ENCODE results near the gene PARL.

Gene PARL

DNA sequence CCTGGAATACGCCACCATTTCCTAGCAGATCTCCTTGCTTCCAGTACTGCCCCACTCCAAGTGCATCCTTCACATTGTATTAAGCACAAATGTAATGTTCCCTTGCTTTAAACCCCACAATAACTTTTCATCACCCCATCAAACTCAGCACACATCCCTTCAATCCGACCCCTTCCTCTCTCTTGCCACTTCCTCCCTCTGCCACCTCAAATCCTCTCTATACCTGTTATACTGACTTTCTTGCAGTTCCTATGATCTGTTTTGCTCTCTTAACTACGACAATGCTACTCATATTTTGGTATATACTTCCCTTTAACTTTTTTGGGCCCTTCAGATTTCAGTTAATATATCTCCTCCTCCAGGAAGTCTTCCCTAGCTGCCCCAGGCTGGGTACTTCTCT is 14.1 kb downstream of the PARL start:
- in situ Hi-C loops (cut with MboI; ENCODE audit: low sequenced_read_pairs) = no loop called here
- no peaks in the 10 kb centered on the region for H3K27me3 ChIP-seq (ENCODE audit: low read depth)
- H3K4me3 ChIP-seq = no peak overlapping the region
- DNase-seq (ENCODE audit: low spot score in 2 of 2) = no peak
- no peaks in the 10 kb centered on the region; the same call in 1 of the 2 replicates for H3K4me1 ChIP-seq
- no peaks in the 10 kb centered on the region for H3K9me3 ChIP-seq
- peaks cover 18% of the 10 kb centered on the region for H3K36me3 ChIP-seq (replicated peaks)

DNA sequence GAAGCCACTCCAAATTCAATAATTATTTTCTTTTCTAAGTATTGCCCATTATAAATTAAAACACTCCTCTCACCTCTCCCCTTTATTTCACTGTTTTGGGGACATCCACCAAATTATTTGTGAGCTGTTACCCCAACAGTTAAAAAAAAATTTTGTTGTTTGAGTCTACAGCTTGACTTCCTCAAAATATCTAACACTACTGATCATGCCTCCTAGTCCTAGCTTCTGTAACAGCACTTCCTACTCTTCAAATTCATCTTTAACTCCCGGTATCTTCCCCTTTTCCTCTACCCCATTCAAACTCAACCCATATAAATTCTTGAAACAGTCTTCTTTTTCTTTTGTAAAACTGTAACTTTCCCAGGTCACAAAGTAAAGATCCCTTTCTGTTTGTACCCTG is 15.9 kb downstream of the PARL start:
- Histone ChIP-seq H3K4me3 (no peak overlapping the region), H3K4me1 (no peaks in the 10 kb centered on the region; the same call in 1 of the 2 replicates), H3K27me3 (ENCODE audit: low read depth) (no peaks in the 10 kb centered on the region), H3K9me3 (no peaks in the 10 kb centered on the region), H3K36me3 (replicated peaks) (peaks cover 29% of the 10 kb centered on the region)
- in situ Hi-C loops (cut with MboI; ENCODE audit: low sequenced_read_pairs) = no loop called here
- no peak for DNase-seq (ENCODE audit: low spot score in 2 of 2)

DNA sequence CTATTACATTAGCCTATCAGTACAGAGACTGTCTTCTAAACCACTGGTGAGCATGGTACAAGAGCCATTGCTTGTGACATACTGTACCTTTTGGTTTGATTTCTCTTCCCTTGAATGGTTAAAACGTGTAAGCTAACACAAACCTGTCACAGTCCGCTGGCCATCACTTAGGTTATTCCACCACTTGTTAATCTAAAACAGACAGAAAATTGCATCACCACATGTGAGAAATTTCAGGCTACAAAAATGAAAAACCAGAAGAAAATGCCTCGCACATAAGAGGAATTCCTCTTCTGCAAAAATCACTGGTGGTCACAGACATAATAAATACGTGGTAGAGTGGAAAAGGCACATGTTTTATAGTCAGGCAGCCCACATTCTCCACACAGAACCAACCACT is 22.1 kb downstream of the PARL start:
- in situ Hi-C loops (cut with MboI; ENCODE audit: low sequenced_read_pairs) = no loop called here
- DNase-seq (ENCODE audit: low spot score in 2 of 2) = no peak
- H3K36me3 ChIP-seq (replicated peaks) = peaks cover 56% of the 10 kb centered on the region

DNA sequence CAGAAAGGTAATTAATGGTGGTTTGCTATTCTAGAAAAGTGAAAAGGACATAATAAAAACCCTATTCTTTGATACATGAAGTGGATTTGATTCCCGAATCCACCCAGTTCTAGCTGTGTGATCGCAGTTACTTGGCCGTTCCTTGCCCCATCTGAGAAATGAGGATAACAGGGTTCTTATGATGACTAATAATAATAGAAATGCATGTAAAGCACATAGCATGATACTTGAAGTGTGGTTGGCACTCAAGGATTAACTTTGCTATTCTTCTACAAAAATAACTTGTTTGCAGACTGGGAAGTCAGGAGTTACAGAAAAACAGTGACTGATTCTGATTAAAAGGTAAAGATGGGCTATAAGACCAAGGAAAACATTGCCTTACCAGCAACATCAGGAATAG is 26.8 kb downstream of the PARL start:
- H3K4me3 ChIP-seq = no peak overlapping the region
- H3K9me3 ChIP-seq = no peaks in the 10 kb centered on the region
- H3K27me3 ChIP-seq (ENCODE audit: low read depth) = no peaks in the 10 kb centered on the region
- H3K36me3 ChIP-seq (replicated peaks) = peaks cover 40% of the 10 kb centered on the region
- in situ Hi-C loops (cut with MboI; ENCODE audit: low sequenced_read_pairs) = no loop called here
- DNase-seq (ENCODE audit: low spot score in 2 of 2) = no peak
- H3K4me1 ChIP-seq = no peaks in the 10 kb centered on the region

More for the DNA sequence above, 22.1 kb downstream of the PARL start:
- Histone ChIP-seq H3K9me3 (no peaks in the 10 kb centered on the region), H3K4me1 (no peaks in the 10 kb centered on the region; the same call in 1 of the 2 replicates), H3K27me3 (ENCODE audit: low read depth) (no peaks in the 10 kb centered on the region), H3K4me3 (no peak overlapping the region)

DNA sequence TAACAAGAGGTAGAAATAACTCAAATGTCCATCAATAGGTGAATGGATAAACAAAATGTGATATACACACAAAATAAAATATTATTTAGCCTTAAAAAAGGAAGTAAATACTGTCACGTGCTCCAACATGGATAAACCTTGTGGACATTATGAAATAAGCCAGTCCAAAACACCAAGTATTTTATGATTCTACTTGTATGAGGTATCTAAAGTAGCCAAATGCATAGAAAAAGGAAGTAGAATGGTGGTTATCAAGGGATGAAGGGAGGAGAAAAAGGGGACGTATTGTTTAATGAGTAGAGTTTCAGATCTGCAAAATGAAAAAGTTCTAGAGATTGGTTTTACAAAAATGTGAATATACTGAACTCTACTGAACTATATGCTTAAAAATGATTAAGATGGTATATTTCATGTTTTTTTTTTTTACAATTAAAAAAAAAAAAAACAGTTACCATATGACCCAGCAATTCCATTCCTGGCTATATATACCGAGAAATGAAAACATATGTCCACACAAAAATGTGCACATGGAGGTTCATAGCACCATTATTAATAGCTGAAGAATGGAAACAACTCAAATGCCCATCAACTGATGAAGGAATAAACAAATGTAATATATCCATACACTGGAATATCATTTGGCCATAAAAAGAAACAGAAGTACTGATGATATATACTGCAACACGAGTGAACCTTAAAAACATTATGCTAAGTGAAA is 30.2 kb downstream of the PARL start:
- H3K4me1 ChIP-seq = no peaks in the 10 kb centered on the region
- H3K9me3 ChIP-seq = no peaks in the 10 kb centered on the region
- no peaks in the 10 kb centered on the region for H3K27me3 ChIP-seq (ENCODE audit: low read depth)
- no peak for DNase-seq (ENCODE audit: low spot score in 2 of 2)
- peaks cover 42% of the 10 kb centered on the region for H3K36me3 ChIP-seq (replicated peaks)
- in situ Hi-C loops (cut with MboI; ENCODE audit: low sequenced_read_pairs) = no loop called here
- H3K4me3 ChIP-seq = no peak overlapping the region

DNA sequence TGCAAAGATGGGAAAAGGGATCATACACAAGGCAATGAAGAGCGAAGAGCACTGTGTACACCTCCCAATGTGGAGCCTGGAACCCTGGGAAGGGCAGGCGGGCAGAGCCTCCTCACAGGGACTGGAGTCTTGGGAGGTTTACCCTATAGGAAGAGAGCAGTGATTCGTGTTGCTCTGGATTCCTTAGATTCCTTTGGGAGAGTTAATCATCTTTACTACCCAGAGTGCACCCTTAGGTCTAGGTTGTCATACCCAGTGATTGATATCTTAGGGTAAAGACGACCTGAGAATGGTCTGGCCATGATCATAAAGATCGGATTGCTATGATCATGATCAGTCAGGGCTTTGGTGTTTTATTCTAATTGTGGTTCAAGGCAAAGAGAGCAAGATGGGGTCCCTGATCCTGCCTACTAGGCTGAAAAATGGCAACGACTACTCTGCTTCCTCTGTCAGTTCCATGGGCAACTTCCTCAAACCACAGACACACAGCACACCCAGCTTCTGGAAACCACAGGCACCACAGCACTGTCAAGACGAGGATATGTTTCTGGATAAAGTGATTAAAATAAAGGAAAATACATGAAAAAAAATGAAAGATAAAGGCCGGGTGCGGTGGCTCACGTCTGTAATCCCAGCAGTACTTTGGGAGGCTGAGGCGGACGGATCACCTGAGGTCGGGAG is 38.9 kb downstream of the PARL start:
- in situ Hi-C loops (cut with MboI; ENCODE audit: low sequenced_read_pairs) = no loop called here
- Histone ChIP-seq H3K27me3 (ENCODE audit: low read depth) (no peaks in the 10 kb centered on the region), H3K4me1 (no peaks in the 10 kb centered on the region), H3K9me3 (no peaks in the 10 kb centered on the region), H3K4me3 (no peak overlapping the region), H3K36me3 (replicated peaks) (peaks cover 66% of the 10 kb centered on the region)
- DNase-seq (ENCODE audit: low spot score in 2 of 2) = no peak

DNA sequence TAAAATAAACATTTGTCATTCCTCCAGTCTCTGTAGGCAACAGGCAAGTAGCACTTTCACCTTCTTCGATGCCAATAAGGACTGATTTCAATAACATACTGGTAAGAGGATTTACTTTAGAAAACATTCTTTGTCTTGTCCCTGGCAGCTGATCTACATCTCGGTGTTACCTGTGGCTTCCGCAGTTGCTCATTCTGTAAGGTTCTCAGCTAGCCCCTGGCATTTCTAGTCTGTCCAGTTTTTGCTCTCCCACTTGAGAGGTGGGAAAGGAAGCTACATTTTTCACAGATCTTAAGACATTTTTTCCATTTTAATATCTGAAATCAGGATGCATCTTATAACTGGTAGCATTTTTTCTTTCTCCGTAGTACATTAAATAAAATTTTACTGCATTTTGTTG is 39.6 kb downstream of the PARL start:
- no peaks in the 10 kb centered on the region for H3K27me3 ChIP-seq (ENCODE audit: low read depth)

DNA sequence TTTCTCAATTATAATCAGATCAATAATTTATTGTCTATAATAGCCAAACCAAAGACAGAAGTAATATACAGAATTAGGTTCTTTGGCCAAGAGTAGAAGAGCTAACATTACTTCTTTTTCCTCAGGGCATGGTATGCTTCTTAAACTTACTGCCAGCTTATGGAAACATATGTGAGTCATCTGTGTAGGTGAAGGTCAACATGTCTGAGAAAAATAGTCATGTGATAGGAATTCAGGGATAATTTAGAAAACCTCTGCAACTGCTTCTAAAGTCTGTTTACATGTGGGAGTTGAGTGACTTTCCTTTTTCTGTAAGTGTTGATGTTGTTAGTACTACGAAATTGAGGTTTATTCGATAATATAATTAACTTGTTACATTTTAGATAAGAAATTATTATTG is 40.1 kb downstream of the PARL start:
- H3K27me3 ChIP-seq (ENCODE audit: low read depth) = no peaks in the 10 kb centered on the region
- DNase-seq (ENCODE audit: low spot score in 2 of 2) = no peak
- no peaks in the 10 kb centered on the region for H3K4me1 ChIP-seq
- H3K36me3 ChIP-seq (replicated peaks) = peaks cover 62% of the 10 kb centered on the region
- in situ Hi-C loops (cut with MboI; ENCODE audit: low sequenced_read_pairs) = no loop called here
- H3K9me3 ChIP-seq = no peaks in the 10 kb centered on the region
- no peak overlapping the region for H3K4me3 ChIP-seq

More for the DNA sequence above, 39.6 kb downstream of the PARL start:
- Histone ChIP-seq H3K4me3 (no peak overlapping the region), H3K9me3 (no peaks in the 10 kb centered on the region), H3K4me1 (no peaks in the 10 kb centered on the region), H3K36me3 (replicated peaks) (peaks cover 62% of the 10 kb centered on the region)
- in situ Hi-C loops (cut with MboI; ENCODE audit: low sequenced_read_pairs) = no loop called here
- DNase-seq (ENCODE audit: low spot score in 2 of 2) = no peak

DNA sequence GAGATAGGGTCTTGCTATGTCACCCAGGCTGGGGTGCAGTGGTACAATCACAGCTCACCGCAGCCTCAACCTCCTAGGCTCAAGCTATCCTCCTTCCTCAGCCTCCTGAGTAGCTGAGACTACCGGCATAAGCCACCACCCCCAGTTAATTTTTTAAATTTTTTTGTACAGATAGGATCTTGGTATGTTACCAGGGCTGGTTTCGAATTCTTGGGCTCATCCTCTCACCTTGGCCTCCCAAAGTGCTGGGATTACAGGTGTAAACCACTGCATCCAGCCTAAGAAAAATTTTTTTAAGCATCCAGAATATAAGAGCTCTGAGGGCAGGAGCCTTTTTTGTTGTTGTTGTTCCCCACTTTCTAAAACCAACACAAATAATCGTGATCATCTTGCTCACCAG is 44.9 kb downstream of the PARL start:
- peaks cover 51% of the 10 kb centered on the region for H3K36me3 ChIP-seq (replicated peaks)
- in situ Hi-C loops (cut with MboI; ENCODE audit: low sequenced_read_pairs) = no loop called here
- H3K4me1 ChIP-seq = no peaks in the 10 kb centered on the region
- H3K27me3 ChIP-seq (ENCODE audit: low read depth) = no peaks in the 10 kb centered on the region
- no peak for DNase-seq (ENCODE audit: low spot score in 2 of 2)
- no peak overlapping the region for H3K4me3 ChIP-seq
- H3K9me3 ChIP-seq = no peaks in the 10 kb centered on the region

DNA sequence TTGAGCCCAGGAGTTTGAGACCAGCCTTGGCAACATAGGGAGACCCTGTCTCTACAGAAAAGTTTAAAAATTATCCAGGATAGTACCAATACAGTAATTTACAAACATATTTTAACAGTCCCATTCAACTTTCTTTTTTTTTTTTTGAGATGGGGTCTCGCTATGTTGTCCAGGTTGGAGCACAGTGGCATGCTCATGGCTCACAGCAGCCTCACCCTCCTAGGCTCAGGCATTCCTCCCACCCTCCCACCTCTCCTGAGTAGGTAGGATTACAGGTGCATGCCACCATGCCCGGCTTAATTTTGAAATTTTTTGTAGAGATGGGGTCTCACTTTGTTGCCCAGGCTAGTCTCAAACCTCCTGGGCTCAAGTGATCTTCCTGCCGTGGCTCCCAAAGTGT is 46.8 kb downstream of the PARL start:
- Histone ChIP-seq H3K27me3 (ENCODE audit: low read depth) (no peaks in the 10 kb centered on the region), H3K9me3 (no peaks in the 10 kb centered on the region), H3K36me3 (replicated peaks) (peaks cover 46% of the 10 kb centered on the region), H3K4me3 (no peak overlapping the region), H3K4me1 (no peaks in the 10 kb centered on the region)
- in situ Hi-C loops (cut with MboI; ENCODE audit: low sequenced_read_pairs) = no loop called here
- no peak for DNase-seq (ENCODE audit: low spot score in 2 of 2)

DNA sequence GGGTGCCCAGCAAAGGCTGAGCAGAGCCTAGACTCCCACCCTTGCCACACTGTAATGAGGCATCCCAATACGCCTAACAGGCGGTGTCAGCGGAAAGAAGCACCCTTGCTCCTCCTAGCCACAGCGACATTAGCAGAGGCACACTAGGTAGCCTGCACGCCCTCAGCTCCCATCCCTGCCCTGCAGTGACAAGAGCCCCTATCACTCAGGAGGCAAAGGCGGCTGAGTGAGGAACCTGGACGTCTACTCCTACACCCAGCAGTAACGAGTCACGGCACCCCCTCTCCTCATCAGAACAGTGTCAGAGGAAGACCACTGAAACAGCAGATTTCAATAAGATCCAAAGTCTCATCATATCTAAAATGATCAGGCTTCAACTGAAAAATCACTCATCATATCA is 47.3 kb downstream of the PARL start:
- peaks cover 49% of the 10 kb centered on the region for H3K36me3 ChIP-seq (replicated peaks)
- in situ Hi-C loops (cut with MboI; ENCODE audit: low sequenced_read_pairs) = no loop called here
- H3K4me1 ChIP-seq = no peaks in the 10 kb centered on the region
- H3K9me3 ChIP-seq = no peaks in the 10 kb centered on the region
- no peak overlapping the region for H3K4me3 ChIP-seq
- DNase-seq (ENCODE audit: low spot score in 2 of 2) = no peak
- no peaks in the 10 kb centered on the region for H3K27me3 ChIP-seq (ENCODE audit: low read depth)

DNA sequence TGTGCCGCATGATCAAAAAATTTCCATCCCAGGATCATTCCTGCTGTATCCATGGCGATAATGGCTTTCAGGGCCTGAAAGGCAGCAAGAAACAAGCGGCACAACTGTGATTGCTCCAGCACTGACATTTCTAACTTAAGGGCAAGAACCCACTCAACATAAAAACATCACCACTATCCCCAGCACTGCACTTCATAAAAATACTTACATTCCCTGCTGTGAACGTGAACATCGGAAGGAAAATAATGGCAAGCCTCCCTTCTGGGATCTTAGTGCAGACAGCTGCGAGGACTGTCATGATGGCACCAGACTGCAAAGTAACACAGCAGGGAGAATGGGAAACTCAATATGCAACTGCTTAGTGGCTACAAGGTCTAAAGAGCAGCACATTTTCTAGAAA is 51.2 kb downstream of the PARL start:
- peaks cover 35% of the 10 kb centered on the region for H3K36me3 ChIP-seq (replicated peaks)
- no peak overlapping the region for H3K4me3 ChIP-seq
- H3K27me3 ChIP-seq (ENCODE audit: low read depth) = no peaks in the 10 kb centered on the region
- in situ Hi-C loops (cut with MboI; ENCODE audit: low sequenced_read_pairs) = no loop called here
- DNase-seq (ENCODE audit: low spot score in 2 of 2) = no peak
- H3K4me1 ChIP-seq = no peaks in the 10 kb centered on the region
- no peaks in the 10 kb centered on the region for H3K9me3 ChIP-seq

DNA sequence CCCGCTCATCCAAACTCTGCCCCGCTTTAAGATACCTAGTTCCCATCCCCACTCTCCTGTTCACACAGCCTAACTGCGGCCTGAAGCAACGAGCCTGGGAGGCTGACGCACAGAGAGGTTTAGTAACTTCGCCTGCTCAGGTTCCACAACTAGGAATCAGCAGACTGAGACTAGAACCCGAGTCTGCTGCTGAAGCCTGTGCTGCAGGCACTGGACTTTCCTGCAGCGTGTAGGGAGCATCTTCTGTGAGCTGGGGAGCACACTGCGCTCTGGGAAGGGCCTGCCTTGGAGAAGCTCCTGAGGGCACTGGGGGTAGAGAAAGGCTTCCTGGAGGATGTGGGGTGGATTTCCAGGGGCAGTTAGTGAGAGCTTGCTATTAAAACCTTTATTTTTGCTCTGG is 54.5 kb downstream of the PARL start:
- no peak overlapping the region for H3K4me3 ChIP-seq
- H3K9me3 ChIP-seq = no peaks in the 10 kb centered on the region
- in situ Hi-C loops (cut with MboI; ENCODE audit: low sequenced_read_pairs) = no loop called here
- no peaks in the 10 kb centered on the region for H3K27me3 ChIP-seq (ENCODE audit: low read depth)
- H3K4me1 ChIP-seq = no peaks in the 10 kb centered on the region; the same call in 1 of the 2 replicates
- no peak for DNase-seq (ENCODE audit: low spot score in 2 of 2)
- peaks cover 29% of the 10 kb centered on the region for H3K36me3 ChIP-seq (replicated peaks)

DNA sequence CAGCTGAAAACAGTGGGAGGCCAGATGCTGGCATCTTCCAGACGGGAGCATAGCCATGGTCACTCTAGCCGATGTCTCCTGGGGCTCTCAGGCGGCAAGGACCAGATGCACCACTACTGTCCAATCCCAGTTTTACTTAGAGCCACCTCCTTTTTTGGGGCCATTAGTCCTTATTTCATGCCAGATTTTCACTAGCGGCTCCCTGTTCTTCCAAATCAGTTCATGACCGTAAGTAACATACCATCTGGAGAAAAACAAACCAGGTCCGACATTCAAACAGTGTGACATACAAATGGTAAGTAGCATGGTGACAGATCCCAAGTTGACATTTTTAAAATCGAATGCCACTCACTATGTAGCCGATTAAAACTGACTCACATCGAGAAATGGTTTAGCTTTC is 55.2 kb downstream of the PARL start:
- Histone ChIP-seq H3K36me3 (replicated peaks) (peaks cover 29% of the 10 kb centered on the region), H3K9me3 (no peaks in the 10 kb centered on the region), H3K4me1 (no peaks in the 10 kb centered on the region; the same call in 1 of the 2 replicates), H3K4me3 (no peak overlapping the region), H3K27me3 (ENCODE audit: low read depth) (no peaks in the 10 kb centered on the region)
- no peak for DNase-seq (ENCODE audit: low spot score in 2 of 2)
- in situ Hi-C loops (cut with MboI; ENCODE audit: low sequenced_read_pairs) = no loop called here
